GM18951 (cell line): ENCODE measurements around the gene NHERF1.

ENCODE experiments used
- POLR2A ChIP-seq: IDR thresholded peaks from 4 replicates; pipeline ENCODE4 v1.6.1; 2011; ENCODE audit warnings: mild to moderate bottlenecking; ENCODE audit not compliant: insufficient read length, insufficient read depth; ENCODE audit errors: extremely low read depth
- in situ Hi-C: fragments of 300-500 bp; cut with MboI; formaldehyde crosslinking; loops from one replicate; pipeline ENCODE4 v1.12.0; 2022; ENCODE audit warnings: low sequenced_read_pairs, mixed read lengths, inconsistent platforms; ENCODE audit not compliant: unreplicated experiment

Gene NHERF1

DNA sequence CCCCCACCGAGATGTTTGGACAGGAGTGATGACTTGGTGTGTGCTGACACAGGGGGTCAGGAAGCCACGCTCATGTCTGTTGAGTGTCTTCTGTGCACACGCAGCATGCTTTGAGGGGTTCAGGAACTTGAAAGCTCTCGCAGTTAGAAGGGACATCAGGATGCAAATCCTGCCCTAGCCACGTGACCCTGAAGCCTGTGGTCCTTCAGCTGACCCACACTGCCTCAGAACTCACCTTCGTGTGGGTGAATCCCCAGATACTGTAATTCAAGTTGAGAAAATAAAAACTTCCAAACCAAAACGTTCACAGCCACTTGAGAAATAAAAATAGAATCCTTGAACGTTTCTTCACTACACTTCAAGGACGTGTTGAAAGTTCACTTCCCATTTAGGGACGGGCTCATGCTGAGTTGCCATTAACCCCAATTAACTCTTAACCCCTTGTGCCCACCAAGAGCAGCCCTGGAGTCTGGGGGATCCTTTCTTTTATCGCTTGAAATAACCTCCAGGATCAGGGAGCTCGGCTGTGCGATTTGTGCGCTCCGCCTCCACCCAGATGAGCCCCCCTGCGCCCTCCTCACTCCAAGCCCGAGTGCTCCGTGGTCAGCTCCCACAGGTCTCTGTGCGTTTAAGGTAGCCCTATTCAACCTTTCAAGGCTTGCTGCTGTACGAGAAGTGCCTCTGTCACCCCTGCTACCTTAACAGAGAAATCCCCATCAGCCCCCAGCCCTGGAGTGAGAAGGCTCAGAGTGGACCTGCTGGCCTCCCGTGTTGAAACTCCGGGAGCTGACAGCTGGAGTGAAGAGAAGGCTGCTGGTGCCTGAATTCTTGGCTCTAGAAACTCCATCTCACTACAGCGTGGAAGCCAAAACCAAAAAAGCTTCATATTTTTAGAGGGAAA is 63.9 kb downstream of the NHERF1 start:
- no peak for TF ChIP-seq POLR2A

GRCh38 chr17:74814453-74814852 is 66.0 kb downstream of the NHERF1 start:
- no peak for TF ChIP-seq POLR2A
- in situ Hi-C loops: no loop called here

More for the DNA sequence above, 63.9 kb downstream of the NHERF1 start:
- in situ Hi-C loops: no loop called here

DNA sequence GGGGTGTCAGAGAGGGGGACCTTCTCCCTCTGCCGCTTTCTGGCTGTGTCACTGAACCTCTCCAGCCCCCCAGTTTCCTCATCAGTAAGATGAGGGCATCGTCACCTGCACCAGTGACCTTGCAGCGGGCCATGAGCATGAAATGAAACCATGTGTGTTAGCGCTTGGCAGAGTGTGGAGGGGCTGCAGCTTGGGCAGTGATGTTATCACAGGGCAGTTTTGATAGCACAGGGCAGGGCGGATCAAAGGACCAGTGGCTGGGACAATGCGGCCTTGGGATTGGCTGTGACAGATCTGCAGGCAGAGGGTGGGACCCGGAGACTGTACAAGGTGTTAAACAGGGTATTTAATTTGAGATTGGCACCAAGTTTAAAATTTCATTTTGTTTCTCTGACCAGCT is 66.6 kb downstream of the NHERF1 start:
- TF ChIP-seq POLR2A: no peak
- in situ Hi-C loops: no loop called here

- in situ Hi-C loops: no loop called here
Measured at GRCh38 chr17:74815550-74816370, 67.3 kb downstream of the NHERF1 start.

GRCh38 chr17:74816905-74817620 is 68.6 kb downstream of the NHERF1 start:
- TF ChIP-seq POLR2A: no peak
- in situ Hi-C loops: no loop called here

More at GRCh38 chr17:74815550-74816370, 67.3 kb downstream of the NHERF1 start:
- no peak for TF ChIP-seq POLR2A

- no peak for TF ChIP-seq POLR2A
- in situ Hi-C loops: no loop called here
Measured at GRCh38 chr17:74818291-74818938, 70.0 kb downstream of the NHERF1 start.
